Fibroblast of lung (primary cell): ENCODE results near the gene TIAM2.

Experiments
- EZH2 ChIP-seq: IDR thresholded peaks from 2 replicates; pipeline ENCODE4 v1.5.1; 2012; ENCODE audit warnings: low read length, control low read depth, mild to moderate bottlenecking; ENCODE audit errors: missing control alignments
- TF ChIP-seq, protein P1 (sequence below), 2 donors: IDR thresholded peaks in 1 of 2; conservative IDR thresholded peaks in 1 of 2; 1 replicate in 1 of 2; 2 replicates in 1 of 2; pipeline ENCODE4 v1.5.1; 2011 to 2012; ENCODE audit warnings: low read length in 2 of 2, control low read depth in 1 of 2, inconsistent platforms in 1 of 2, low read depth in 1 of 2, mild to moderate bottlenecking in 1 of 2

DNA sequence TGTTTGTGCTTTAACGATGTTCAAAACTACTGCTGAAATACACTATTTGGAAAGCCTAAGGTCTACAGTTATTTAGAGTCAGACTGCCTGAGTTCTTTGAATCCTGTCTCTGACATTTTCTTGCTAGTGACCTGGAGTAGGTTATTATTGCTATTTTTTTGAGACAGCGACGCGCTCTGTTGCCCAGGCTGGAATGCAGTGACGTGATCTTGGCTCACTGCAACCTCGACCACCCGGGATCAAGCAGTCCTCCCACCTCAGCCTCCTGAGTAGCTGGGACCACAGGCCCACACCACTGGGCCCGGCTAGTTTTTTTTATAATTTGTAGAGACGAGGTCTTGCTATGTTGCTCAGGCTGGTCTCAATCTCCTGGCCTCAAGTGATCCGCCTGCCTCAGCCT is 96.6 kb downstream of the TIAM2 start:
- TF ChIP-seq, protein P1, sequence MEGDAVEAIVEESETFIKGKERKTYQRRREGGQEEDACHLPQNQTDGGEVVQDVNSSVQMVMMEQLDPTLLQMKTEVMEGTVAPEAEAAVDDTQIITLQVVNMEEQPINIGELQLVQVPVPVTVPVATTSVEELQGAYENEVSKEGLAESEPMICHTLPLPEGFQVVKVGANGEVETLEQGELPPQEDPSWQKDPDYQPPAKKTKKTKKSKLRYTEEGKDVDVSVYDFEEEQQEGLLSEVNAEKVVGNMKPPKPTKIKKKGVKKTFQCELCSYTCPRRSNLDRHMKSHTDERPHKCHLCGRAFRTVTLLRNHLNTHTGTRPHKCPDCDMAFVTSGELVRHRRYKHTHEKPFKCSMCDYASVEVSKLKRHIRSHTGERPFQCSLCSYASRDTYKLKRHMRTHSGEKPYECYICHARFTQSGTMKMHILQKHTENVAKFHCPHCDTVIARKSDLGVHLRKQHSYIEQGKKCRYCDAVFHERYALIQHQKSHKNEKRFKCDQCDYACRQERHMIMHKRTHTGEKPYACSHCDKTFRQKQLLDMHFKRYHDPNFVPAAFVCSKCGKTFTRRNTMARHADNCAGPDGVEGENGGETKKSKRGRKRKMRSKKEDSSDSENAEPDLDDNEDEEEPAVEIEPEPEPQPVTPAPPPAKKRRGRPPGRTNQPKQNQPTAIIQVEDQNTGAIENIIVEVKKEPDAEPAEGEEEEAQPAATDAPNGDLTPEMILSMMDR (conservative IDR thresholded peaks at IDR 0.05 in 1 of 2, IDR thresholded peaks at IDR 0.05 in 1 of 2; ENCODE audit: low read depth in 1 of 2, low read length in 2 of 2) = no peak
- TF ChIP-seq EZH2 = no peak
